ENCODE data around the gene ANK3.

Gene ANK3

DNA sequence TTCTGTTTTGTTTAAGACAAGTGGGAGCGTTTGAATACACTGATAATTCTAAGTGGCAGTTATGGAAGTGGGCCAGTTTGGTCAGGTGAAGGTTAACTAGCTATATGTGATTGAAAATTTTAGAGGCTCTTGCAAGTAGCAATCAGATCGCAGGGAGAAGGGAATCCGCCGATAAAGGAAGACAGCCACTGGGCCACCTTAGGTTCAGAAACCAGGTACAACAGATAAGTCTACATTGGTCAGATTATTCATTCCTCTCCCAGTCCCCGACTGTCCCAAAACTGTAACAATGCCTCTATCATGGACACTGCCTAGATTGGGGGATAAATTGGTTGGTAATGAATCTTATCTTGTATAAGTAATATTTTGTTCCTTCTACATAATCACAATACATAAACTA, 8.9 kb downstream of the ANK3 start:
- TF ChIP-seq, protein P1, sequence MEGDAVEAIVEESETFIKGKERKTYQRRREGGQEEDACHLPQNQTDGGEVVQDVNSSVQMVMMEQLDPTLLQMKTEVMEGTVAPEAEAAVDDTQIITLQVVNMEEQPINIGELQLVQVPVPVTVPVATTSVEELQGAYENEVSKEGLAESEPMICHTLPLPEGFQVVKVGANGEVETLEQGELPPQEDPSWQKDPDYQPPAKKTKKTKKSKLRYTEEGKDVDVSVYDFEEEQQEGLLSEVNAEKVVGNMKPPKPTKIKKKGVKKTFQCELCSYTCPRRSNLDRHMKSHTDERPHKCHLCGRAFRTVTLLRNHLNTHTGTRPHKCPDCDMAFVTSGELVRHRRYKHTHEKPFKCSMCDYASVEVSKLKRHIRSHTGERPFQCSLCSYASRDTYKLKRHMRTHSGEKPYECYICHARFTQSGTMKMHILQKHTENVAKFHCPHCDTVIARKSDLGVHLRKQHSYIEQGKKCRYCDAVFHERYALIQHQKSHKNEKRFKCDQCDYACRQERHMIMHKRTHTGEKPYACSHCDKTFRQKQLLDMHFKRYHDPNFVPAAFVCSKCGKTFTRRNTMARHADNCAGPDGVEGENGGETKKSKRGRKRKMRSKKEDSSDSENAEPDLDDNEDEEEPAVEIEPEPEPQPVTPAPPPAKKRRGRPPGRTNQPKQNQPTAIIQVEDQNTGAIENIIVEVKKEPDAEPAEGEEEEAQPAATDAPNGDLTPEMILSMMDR (IDR thresholded peaks at IDR 0.05): no peak
- no peaks in the 10 kb centered on the region for H3K36me3 ChIP-seq
- no peaks in the 10 kb centered on the region for H3K9me3 ChIP-seq
- no peak overlapping the region for H3K4me3 ChIP-seq
- no peak for DNase-seq
- peaks cover 0 to 14% (median 7%) of the 10 kb centered on the region in 4 donors for H3K4me1 ChIP-seq
- intact Hi-C loops (cut with DNase I; ENCODE audit: low total_unique reads): no loop called here
- no peaks in the 10 kb centered on the region for H3K27me3 ChIP-seq
- no peak overlapping the region for H3K27ac ChIP-seq

DNA sequence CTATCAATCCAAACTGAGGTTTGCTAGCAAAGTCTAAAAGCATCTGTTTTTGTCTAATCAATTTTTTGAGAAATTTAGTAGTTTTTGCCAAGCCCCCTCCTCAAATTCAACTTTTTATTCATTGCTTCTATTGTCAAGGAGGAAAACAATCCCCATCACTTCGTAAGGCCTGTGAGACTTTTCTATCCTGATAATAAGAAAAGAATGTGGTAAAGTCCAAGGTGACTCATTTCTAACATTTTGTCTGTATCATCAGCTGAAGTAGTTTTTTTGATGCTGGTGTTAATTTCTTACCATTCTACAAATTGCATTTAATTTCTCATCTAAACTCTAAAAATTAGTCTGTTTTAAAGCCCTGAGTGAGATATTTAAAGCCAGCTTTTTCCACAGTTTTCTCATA, 11.7 kb downstream of the ANK3 start:
- TF ChIP-seq, protein P1 (IDR thresholded peaks at IDR 0.05): no peak
- Histone ChIP-seq H3K4me3 (no peak overlapping the region), H3K27me3 (no peaks in the 10 kb centered on the region), H3K27ac (no peak overlapping the region), H3K4me1 (no peaks in the 10 kb centered on the region), H3K9me3 (no peaks in the 10 kb centered on the region), H3K36me3 (no peaks in the 10 kb centered on the region)
- DNase-seq: no peak
- intact Hi-C loops (cut with DNase I; ENCODE audit: low total_unique reads): no loop called here

DNA sequence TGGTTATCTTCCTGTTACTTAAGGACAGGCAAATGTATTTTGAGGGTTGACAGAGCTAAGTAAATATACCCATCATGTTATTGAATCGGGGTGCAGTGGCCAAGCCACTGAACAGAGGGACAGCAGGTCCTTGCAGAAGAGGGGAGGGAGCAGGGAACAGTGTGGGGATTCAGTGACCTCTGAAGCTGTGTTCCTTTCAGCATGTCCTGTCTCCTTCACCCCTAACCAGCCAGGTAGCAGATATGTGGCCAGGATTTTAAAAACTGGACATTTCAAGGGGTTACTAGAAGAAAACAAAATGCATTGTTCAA, 12.7 kb downstream of the ANK3 start:
- H3K36me3 ChIP-seq: no peaks in the 10 kb centered on the region
- no peak for DNase-seq
- no peak overlapping the region for H3K27ac ChIP-seq
- no peaks in the 10 kb centered on the region for H3K9me3 ChIP-seq
- intact Hi-C loops (cut with DNase I; ENCODE audit: low total_unique reads): no loop called here
- H3K27me3 ChIP-seq: no peaks in the 10 kb centered on the region
- TF ChIP-seq, protein P1 (IDR thresholded peaks at IDR 0.05): no peak
- H3K4me3 ChIP-seq: no peak overlapping the region
- H3K4me1 ChIP-seq: no peaks in the 10 kb centered on the region

DNA sequence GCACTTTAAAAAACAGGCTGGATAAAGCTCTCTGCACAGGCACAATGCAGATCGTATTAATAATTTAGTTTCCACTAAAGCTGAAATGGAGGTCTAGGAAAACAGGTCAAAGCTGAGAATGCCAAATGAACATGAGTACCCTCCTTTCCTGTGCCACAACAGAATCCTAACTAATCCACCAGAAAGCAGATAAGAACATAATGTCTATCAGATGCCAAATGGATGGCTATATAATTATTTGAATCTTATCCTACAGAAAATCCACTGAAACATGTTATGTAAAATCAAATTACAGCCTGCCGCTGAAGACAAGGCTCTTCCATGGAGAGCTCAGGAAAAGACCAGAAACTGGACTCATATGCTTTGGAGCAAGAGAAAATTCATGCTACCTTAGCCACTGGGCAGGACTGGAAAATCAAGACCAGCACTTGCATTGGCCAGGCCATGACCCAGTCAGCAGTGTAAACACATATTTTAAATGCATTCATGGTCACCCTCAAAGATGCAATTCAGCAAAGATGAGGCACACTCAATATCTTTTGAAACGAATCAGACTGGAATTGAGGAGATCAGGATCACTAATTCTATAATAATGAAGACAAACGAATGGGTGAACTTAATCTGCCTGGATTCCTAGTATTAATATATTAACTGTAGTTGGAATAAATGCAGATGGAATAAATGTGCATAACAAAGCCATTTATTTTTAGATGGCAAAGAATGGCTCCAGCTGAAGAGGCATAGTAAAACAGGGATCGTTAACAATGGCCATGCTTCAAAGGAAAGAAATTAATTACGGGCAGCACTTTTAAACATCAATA, 13.2 kb downstream of the ANK3 start:
- intact Hi-C loops (cut with DNase I; ENCODE audit: low total_unique reads): no loop called here
- DNase-seq: no peak
- no peaks in the 10 kb centered on the region for H3K9me3 ChIP-seq
- no peaks in the 10 kb centered on the region for H3K4me1 ChIP-seq
- no peaks in the 10 kb centered on the region for H3K27me3 ChIP-seq
- no peak overlapping the region for H3K4me3 ChIP-seq
- TF ChIP-seq, protein P1 (IDR thresholded peaks at IDR 0.05): no peak
- H3K36me3 ChIP-seq: no peaks in the 10 kb centered on the region
- no peak overlapping the region for H3K27ac ChIP-seq

DNA sequence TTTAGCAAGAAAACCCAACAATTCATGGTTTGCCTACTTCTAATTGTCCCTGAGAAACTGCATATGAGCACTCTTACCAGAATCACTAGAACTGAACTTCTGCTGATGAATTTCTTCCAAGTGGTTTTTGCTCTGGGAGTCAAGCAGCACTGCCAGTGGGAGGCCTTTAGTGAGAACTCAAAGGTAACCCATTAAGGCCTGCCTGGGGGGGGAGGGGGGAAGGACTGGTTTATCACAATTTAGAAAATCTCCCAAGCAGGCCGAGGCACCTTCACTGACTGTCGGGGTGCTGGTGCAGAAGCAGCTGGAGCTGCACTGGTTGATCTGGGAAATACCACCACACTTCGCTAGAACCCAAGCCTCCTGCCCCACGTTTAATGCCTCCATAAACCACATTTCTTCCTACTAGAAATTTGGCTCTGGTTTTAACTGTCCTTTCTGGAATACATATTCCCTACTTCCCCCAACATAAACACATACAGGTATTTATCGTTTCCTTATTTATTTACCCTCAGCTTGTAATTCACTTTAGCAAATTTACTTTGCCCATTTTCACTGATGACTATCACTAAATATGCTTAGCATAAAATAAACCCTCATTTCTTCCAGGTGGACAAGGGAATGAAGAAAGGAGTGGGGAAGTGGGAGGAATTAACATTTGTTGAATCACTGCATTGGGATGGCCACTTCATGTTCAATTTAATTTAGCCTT, 14.2 kb downstream of the ANK3 start:
- no peak for DNase-seq
- no peaks in the 10 kb centered on the region for H3K4me1 ChIP-seq
- no peaks in the 10 kb centered on the region for H3K9me3 ChIP-seq
- H3K27me3 ChIP-seq: no peaks in the 10 kb centered on the region
- TF ChIP-seq, protein P1 (IDR thresholded peaks at IDR 0.05): no peak
- intact Hi-C loops (cut with DNase I; ENCODE audit: low total_unique reads): no loop called here
- no peak overlapping the region for H3K27ac ChIP-seq
- H3K36me3 ChIP-seq: no peaks in the 10 kb centered on the region
- H3K4me3 ChIP-seq: no peak overlapping the region
